ENCODE results near the gene CLCN4.

DNA sequence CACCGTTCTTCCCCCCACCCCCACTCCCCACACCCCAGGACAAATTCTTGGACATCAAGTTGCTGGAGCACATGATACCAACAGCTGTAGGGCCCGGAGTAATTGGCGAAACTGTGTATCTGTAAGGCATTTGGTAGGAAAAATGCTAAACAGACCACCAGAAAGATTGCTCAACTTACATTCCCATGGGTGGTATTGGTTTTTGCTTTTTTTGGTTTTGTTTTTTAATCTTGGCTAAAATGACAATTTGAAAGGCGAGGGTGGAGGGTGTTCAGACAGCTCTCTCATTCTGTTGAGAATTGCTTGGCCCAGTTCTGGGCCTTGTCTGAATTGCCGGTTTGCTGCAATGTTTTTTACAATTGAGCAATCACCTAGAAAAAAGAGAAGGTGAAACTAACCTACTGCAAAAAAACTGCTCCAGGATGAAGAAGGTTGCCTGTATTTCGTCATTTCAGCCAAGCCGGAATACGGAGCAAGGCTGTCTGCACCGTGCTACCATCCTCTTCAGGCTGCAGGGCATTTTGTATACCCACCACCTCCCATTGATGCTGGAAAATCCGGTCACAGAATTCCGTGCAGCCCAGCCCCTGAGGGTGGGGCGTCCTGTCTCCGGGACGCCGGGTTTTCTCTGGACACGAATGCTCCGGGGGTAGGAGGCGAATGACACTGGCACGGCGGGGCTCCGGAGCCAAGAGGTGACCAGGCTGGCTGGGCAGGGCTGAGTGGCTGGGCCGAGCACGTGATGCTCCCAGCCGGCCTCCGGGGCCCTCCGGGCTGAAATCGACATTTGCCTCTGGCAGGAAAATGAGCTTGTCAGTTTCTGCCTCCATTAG lies at the start of gene CLCN4:
- no peak for TF ChIP-seq POLR2A (IDR thresholded peaks at IDR 0.05)
- TF ChIP-seq, protein P1, sequence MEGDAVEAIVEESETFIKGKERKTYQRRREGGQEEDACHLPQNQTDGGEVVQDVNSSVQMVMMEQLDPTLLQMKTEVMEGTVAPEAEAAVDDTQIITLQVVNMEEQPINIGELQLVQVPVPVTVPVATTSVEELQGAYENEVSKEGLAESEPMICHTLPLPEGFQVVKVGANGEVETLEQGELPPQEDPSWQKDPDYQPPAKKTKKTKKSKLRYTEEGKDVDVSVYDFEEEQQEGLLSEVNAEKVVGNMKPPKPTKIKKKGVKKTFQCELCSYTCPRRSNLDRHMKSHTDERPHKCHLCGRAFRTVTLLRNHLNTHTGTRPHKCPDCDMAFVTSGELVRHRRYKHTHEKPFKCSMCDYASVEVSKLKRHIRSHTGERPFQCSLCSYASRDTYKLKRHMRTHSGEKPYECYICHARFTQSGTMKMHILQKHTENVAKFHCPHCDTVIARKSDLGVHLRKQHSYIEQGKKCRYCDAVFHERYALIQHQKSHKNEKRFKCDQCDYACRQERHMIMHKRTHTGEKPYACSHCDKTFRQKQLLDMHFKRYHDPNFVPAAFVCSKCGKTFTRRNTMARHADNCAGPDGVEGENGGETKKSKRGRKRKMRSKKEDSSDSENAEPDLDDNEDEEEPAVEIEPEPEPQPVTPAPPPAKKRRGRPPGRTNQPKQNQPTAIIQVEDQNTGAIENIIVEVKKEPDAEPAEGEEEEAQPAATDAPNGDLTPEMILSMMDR (IDR thresholded peaks at IDR 0.05) = no peak
